Liver (tissue), 9 donors: ENCODE data around the gene CD109. TPM values are rescaled to one million over a fixed set of nuclear protein-coding genes. Genes with fewer than 3 reads are reported as not detected.

Experiments
- DNase-seq: peaks from one replicate; pipeline ENCODE4 v3.0.0-alpha.2; 2017; ENCODE audit warnings: low spot score
- H3K27ac ChIP-seq, 2 donors: one replicate each; pipeline ENCODE4 v1.7.0; 2013; ENCODE audit warnings: inconsistent platforms in 2 of 2, low read length in 2 of 2, control low read depth in 1 of 2, low read depth in 1 of 2, mild to moderate bottlenecking in 1 of 2
- H3K27me3 ChIP-seq, 4 donors: one replicate each; pipeline versions ENCODE4 v1.6.1 to v1.7.0; 2013; ENCODE audit warnings: low read length in 3 of 4, inconsistent platforms in 1 of 4, mild to moderate bottlenecking in 1 of 4, moderate library complexity in 1 of 4; ENCODE audit not compliant: control insufficient read depth in 4 of 4, insufficient read depth in 4 of 4
- H3K36me3 ChIP-seq, 4 donors: one replicate each; pipeline versions ENCODE4 v1.6.1 to v1.7.0; 2013; ENCODE audit warnings: low read length in 3 of 4, mild to moderate bottlenecking in 3 of 4, low read depth in 1 of 4, moderate library complexity in 1 of 4; ENCODE audit not compliant: control insufficient read depth in 4 of 4, insufficient read depth in 3 of 4
- H3K4me1 ChIP-seq, 4 donors: one replicate each; pipeline versions ENCODE4 v1.6.1 to v1.7.0; 2013; ENCODE audit warnings: low read length in 3 of 4, mild to moderate bottlenecking in 3 of 4, moderate library complexity in 1 of 4; ENCODE audit not compliant: control insufficient read depth in 4 of 4, insufficient read depth in 4 of 4
- H3K4me3 ChIP-seq, 3 donors: one replicate each; pipeline versions ENCODE4 v1.6.1 to v1.7.0; 2013; ENCODE audit warnings: low read length in 3 of 3, control low read depth in 1 of 3, low read depth in 1 of 3, mild to moderate bottlenecking in 1 of 3
- H3K9ac ChIP-seq, 2 donors: one replicate each; pipeline ENCODE4 v1.7.0; 2013; ENCODE audit warnings: low read length in 2 of 2, mild to moderate bottlenecking in 2 of 2, moderate library complexity in 2 of 2, control low read depth in 1 of 2, low read depth in 1 of 2
- H3K9me3 ChIP-seq, 4 donors: one replicate each; pipeline versions ENCODE4 v1.6.1 to v1.7.0; 2013; ENCODE audit warnings: low read length in 3 of 4; ENCODE audit not compliant: control insufficient read depth in 4 of 4
- ATF3 ChIP-seq: IDR thresholded peaks from 2 replicates; pipeline ENCODE4 v1.6.1; 2016; ENCODE audit warnings: antibody characterized with exemption
- EGR1 ChIP-seq, 2 donors: IDR thresholded peaks; 2 replicates each; pipeline ENCODE4 v1.6.1; 2016 to 2018; ENCODE audit warnings: antibody characterized with exemption in 2 of 2, low read depth in 2 of 2
- FOXA1 ChIP-seq: IDR thresholded peaks from 2 replicates; pipeline ENCODE4 v1.6.1; 2016; ENCODE audit warnings: antibody characterized with exemption
- FOXA2 ChIP-seq: IDR thresholded peaks from 2 replicates; pipeline ENCODE4 v1.6.1; 2016; ENCODE audit warnings: antibody characterized with exemption
- GABPA ChIP-seq, 2 donors: IDR thresholded peaks in 1 of 2; conservative IDR thresholded peaks in 1 of 2; 2 replicates each; pipeline ENCODE4 v1.6.1; 2016; ENCODE audit warnings: antibody characterized with exemption in 2 of 2, mild to moderate bottlenecking in 1 of 2, moderate library complexity in 1 of 2
- HNF4A ChIP-seq, 2 donors: conservative IDR thresholded peaks; 2 replicates each; pipeline ENCODE4 v1.6.1; 2016; ENCODE audit warnings: antibody characterized with exemption in 2 of 2, mild to moderate bottlenecking in 2 of 2
- MAX ChIP-seq: IDR thresholded peaks from 2 replicates; pipeline ENCODE4 v1.6.1; 2016; ENCODE audit warnings: antibody characterized with exemption
- SP1 ChIP-seq: IDR thresholded peaks from 2 replicates; pipeline ENCODE4 v1.6.1; 2018; ENCODE audit warnings: antibody characterized with exemption, mild to moderate bottlenecking
- TAF1 ChIP-seq: conservative IDR thresholded peaks from 2 replicates; pipeline ENCODE4 v1.6.1; 2016; ENCODE audit warnings: antibody characterized with exemption, mild to moderate bottlenecking
- YY1 ChIP-seq: IDR thresholded peaks from 2 replicates; pipeline ENCODE4 v1.6.1; 2016; ENCODE audit warnings: antibody characterized with exemption, mild to moderate bottlenecking
- ZBTB33 ChIP-seq: IDR thresholded peaks from 2 replicates; pipeline ENCODE4 v1.6.1; 2016; ENCODE audit warnings: antibody characterized with exemption
- WGBS: extraction: QIAGEN DNeasy Blood & Tissue Kit; methylation state at CpG from one replicate; pipeline ENCODE4 v1.1.7; 2013; 5-methylcytosine and 5-hydroxymethylcytosine counted together
- polyA plus RNA-seq, 2 donors: library from polyadenylated mRNA; stranded (reverse) in 1 of 2; unstranded in 1 of 2; fragments of 200-250 nt in 1 of 2; fragments of >200 nt in 1 of 2; fragmentation: Nextera tagmentation in 1 of 2; extraction: Ambion mirVana in 1 of 2; gene quantifications; one replicate each; pipeline versions ENCODE4 v1.2.1 to v1.2.3, GENCODE V29; 2013 to 2015
- total RNA-seq, 2 donors: library from RNA; depleted of rRNA; stranded (reverse); fragments of >200 nt; gene quantifications; one replicate each; pipeline ENCODE4 v1.2.3, GENCODE V29; 2014
- donor health status: healthy.
- donor health status: healthy.
- donor health status: healthy.
- donor health status: healthy.
- donor health status: healthy.

CD109 gene
- total and polyA plus RNA-seq, 4 donors, result 0.18 to 2.0 (median 0.32) TPM

- Histone ChIP-seq H3K9me3 (no peaks in the 10 kb centered on the region), H3K27me3 (no peaks in the 10 kb centered on the region), H3K27ac (no peak overlapping the region), H3K9ac (no peak overlapping the region), H3K4me3 (no peak overlapping the region), H3K4me1 (no peaks in the 10 kb centered on the region), H3K36me3 (no peaks in the 10 kb centered on the region)
- WGBS, result 74% methylated on average over 6 of the region's 6 CpGs
- TF ChIP-seq FOXA1 (no peak), ATF3 (no peak), SP1 (no peak), HNF4A (conservative IDR thresholded peaks at IDR 0.05) (no peak), TAF1 (no peak)
- DNase-seq, result no peak
Observed at GRCh38 chr6:73823046-73823735, 127.2 kb downstream of the CD109 start.

GRCh38 chr6:73823832-73824231 lies 127.8 kb downstream of the CD109 start:
- Histone ChIP-seq H3K9me3 (no peaks in the 10 kb centered on the region), H3K4me1 (no peaks in the 10 kb centered on the region), H3K27ac (no peak overlapping the region), H3K9ac (no peak overlapping the region), H3K4me3 (no peak overlapping the region), H3K36me3 (no peaks in the 10 kb centered on the region), H3K27me3 (no peaks in the 10 kb centered on the region)
- no peak for TF ChIP-seq GABPA (IDR thresholded peaks at IDR 0.05 in 1 of 2, conservative IDR thresholded peaks at IDR 0.05 in 1 of 2)
- no peak for TF ChIP-seq YY1
- TF ChIP-seq ZBTB33, result no peak
- no peak for DNase-seq
- WGBS, result 90% methylated on average over 1 of the region's 1 CpG

- Histone ChIP-seq H3K27me3 (no peaks in the 10 kb centered on the region), H3K4me3 (no peak overlapping the region), H3K9me3 (no peaks in the 10 kb centered on the region), H3K4me1 (no peaks in the 10 kb centered on the region), H3K27ac (no peak overlapping the region), H3K36me3 (no peaks in the 10 kb centered on the region), H3K9ac (no peak overlapping the region)
- TF ChIP-seq EGR1 (IDR thresholded peaks at IDR 0.05; ENCODE audit: low read depth in 2 of 2), result no peak
- no peak for TF ChIP-seq TAF1
- no peak for TF ChIP-seq ATF3
- no peak for TF ChIP-seq SP1
- no peak for DNase-seq
- WGBS, result 84% methylated on average over 1 of the region's 1 CpG
Observed at GRCh38 chr6:73826571-73826970, 130.6 kb downstream of the CD109 start.

GRCh38 chr6:73830119-73830518 lies 134.1 kb downstream of the CD109 start:
- Histone ChIP-seq H3K27ac (no peak overlapping the region), H3K36me3 (no peaks in the 10 kb centered on the region), H3K4me3 (no peak overlapping the region), H3K27me3 (no peaks in the 10 kb centered on the region), H3K9me3 (no peaks in the 10 kb centered on the region), H3K9ac (no peak overlapping the region), H3K4me1 (no peaks in the 10 kb centered on the region)
- TF ChIP-seq FOXA1, result no peak
- TF ChIP-seq FOXA2, result no peak
- TF ChIP-seq MAX, result no peak
- TF ChIP-seq YY1, result no peak
- no peak for DNase-seq
- WGBS, result 83% methylated on average over 2 of the region's 2 CpGs
